Stimulated activated CD4-positive, alpha-beta T cell treated with anti-CD3 and anti-CD28 coated beads, TNF-alpha, amount 100 ng/mL, for 48 hours (primary cell): Measurements from ENCODE around the gene UBASH3A.
A peak's percentile ranks its signal among the peaks of the same experiment; 100 is the strongest.

ENCODE experiments used
- DNase-seq, 3 donors: peaks; one replicate each; pipeline ENCODE4 v3.0.0-alpha.2; 2020; ENCODE audit warnings: low read depth in 3 of 3

UBASH3A gene

DNA sequence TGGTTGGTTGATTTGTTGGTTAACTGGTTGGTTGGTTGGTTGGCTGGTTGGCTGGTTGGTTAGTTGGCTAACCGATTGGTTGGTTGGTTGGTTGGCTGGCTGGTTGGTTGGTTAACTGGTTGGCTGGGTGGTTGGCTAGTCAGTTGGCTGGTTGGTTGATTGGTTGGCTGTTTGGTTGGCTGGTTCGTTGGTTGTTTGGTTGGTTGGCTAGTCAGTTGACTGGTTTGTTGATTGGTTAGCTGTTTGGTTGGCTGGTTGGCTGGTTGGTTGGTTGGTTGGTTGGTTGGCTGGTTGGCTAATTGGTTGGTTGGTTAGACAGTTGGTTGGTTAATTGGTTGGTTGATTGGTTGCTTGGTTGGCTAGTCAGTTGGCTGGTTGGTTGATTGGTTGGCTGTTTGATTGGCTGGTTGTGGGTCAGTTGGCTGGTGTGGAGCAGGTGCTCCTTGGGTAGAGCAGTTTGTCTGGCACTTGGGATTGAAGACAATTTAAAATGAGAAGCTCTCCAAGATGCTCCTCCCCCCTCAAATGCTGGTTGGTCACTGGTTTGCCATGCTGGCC, 85.4 kb downstream of the UBASH3A start:
- DNase-seq: no peak

DNA sequence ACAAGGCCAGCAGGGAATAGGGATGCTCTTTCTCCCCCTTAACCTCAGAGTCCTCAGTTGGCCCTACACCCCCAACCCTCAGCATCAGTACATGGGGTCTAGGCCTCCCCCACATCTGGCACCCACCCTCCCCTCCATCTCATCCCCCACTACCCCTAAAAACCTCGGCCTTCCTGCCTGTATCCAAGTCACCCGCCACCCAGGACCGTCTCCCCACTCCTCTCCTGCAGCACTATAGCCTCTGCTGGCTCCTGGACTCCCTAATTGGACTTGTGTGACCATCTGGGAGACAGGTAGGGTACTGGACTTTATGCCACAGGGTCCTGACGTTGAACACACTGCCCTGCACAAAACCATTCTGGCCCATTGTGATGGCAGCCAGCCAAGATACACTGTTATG, 86.3 kb downstream of the UBASH3A start:
- DNase-seq: no peak

DNA sequence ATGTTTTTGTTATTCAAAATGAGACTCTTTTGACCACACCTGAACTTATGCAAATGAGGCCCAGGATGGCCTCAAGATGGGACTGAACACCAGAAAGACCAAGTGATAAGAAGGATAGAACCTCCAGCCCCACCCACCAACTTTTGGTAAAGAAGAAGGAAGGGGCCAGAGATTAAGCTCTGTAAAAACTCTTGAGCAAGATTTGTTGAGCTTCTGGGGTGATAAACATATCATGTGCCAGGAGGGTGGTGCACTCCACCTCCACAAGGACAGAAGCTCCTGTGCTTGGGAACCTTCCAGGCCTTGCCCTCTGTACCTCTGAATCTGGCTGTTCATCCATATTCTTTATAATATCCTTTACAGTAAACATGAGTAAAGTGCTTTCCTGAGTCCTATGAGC, 87.0 kb downstream of the UBASH3A start:
- DNase-seq: no peak

- no peak for DNase-seq
Observed at GRCh38 chr21:42491328-42491727, 87.6 kb downstream of the UBASH3A start.

DNA sequence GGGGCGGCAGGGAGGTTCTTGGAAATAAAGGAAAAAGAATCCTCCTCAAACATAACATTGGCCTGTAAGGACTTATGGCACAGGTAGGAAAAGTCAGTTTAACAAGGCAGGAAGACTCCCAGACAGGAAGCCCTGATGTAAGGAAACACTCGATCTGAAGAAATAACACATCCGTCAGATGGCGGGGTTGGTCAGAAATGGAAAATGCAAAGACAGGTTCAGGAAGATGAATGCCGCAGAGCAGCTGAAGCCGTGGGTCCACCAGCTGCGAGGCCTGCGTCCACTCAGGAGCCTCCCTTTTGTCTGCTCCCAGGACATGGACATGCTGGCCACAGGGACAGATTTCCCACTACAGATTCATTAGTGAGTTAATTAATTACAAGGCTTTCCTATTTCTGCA, 88.5 kb downstream of the UBASH3A start:
- no peak for DNase-seq

DNA sequence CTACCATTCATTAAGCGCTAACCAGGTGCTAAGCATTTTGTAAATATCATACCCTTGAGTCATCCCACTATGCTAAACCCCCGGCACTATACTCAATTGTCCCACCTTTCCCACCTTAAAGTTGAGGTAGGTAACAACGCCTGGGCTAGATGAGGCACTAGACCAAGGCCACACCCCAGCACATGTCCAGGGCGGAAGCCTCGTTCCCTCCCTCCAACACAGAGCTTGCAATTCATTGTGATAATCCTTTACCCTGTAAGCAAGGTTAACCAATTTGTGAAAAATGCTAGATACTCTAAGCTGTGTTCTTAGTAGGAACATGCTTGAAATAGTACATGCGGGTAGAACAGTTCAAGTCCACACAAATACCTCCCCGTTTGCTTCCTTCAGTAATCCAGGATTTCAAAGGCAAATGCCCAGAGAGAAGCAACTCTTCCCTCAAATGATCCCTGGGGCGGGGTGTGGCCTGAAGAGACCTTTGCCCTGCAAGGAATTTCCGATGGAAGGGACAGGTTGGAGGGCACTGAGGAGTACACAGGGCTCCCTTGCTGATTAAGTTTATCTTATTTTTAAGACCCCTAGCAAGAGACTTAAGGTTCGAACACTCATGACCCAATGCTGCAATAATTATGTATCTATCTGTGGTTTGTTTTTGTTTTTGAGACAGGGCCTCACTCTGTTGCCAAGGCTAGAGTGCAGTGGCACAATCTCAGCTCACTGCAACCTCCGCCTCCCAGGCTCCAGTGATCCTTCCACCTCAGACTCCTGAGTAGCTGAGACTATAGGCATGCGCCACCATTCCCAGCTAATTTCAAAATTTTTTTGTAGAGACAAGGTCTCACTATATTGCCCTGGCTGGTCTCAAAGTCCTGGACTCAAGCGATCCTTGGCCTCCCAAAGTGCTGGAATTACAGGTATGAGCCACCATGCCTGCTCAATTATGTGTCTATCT, 89.7 kb downstream of the UBASH3A start:
- no peak for DNase-seq

DNA sequence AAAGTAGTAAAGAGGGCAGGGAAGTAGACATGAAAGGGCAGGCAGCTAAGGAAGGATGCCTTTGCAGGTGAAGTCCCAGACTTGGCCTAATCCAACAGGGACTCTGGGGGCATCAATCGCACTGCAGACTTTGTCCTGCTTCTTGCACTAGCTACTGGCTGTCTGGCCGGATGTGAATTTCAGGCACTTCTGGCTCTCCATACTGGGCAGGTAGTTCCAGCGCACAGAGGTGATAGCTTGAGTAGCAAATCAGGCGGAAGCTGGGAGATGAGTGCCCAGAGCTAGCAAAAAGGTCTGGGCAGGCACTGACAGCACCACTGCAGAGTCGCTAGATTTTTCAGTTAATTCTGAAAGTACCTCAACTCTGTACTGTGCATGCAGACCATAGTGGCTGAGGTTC, 91.3 kb downstream of the UBASH3A start:
- DNase-seq: no peak

GRCh38 chr21:42495765-42496119, 92.0 kb downstream of the UBASH3A start:
- DNase-seq: no peak

- peak; percentile 99 to 100 (median 99) for DNase-seq
Observed at GRCh38 chr21:42496120-42496838, 92.6 kb downstream of the UBASH3A start, which contains the start of gene RSPH1. RSPH1 (minus strand) TSS chr21:42496224; CDS start chr21:42496186, 38 bp downstream.

DNA sequence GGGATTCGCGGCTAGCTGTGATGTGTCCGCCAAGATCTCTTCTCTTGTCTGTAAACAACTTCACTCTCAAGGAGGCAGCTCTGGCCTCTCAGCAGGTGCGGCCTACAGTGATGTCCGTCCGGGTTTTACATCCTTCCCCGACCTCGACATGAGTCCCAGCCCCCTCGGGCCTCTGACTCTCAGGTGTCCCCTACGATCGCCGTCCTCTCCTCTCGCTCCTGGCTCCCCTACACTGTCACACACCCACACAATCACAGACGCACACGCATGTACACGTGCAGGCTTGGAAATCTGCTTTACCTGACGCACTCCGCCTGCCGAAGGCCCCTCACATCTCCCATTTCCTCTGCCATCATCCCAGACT, 93.1 kb downstream of the UBASH3A start:
- no peak for DNase-seq
